CD4-positive, alpha-beta T cell (primary cell): Measurements from ENCODE around the gene MAPK11. TPM values are rescaled to one million over a fixed set of nuclear protein-coding genes. Genes with fewer than 3 reads are reported as not detected.

Source experiments
- ATAC-seq: fragments of 200-7000 bp; cut with Tn5 transposase; one replicate; pipeline ENCODE4 v1.10.0; 2022; ENCODE audit warnings: mild to moderate bottlenecking; ENCODE audit not compliant: poor library complexity
- CTCF ChIA-PET: fragments of 350-600 bp; sonication (Branson Sonifier 250); formaldehyde crosslinking; loops from one replicate; lab custom pipeline; 2021; ENCODE audit warnings: antibody characterized with exemption, inconsistent platforms; lab: Charles Lee
- POLR2A ChIA-PET: fragments of 350-600 bp; sonication (Branson Sonifier 250); formaldehyde crosslinking; loops from one replicate; lab custom pipeline; 2021; ENCODE audit warnings: antibody characterized with exemption, inconsistent platforms; lab: Charles Lee
- DNase-seq, 14 experiments: peaks; one replicate each; pipeline ENCODE4 v3.0.0-alpha.2; 2013 to 2020; ENCODE audit warnings: mixed read lengths in 2 of 14
- H3K27ac ChIP-seq, 2 donors: one replicate each; pipeline versions ENCODE4 v1.5.1 to v1.7.0; 2013; ENCODE audit warnings: low read length in 2 of 2, low read depth in 1 of 2, mild to moderate bottlenecking in 1 of 2
- H3K27me3 ChIP-seq, 2 experiments: 1 replicate in 1 of 2; 2 replicates in 1 of 2; pipeline versions ENCODE4 v1.6.1 to v1.7.0; 2013; ENCODE audit warnings: low read length in 2 of 2, control low read depth in 1 of 2, mild to moderate bottlenecking in 1 of 2, moderate library complexity in 1 of 2; ENCODE audit not compliant: insufficient read depth in 2 of 2, control insufficient read depth in 1 of 2
- H3K36me3 ChIP-seq: one replicate; pipeline ENCODE4 v1.6.1; 2013; ENCODE audit warnings: low read length, control low read depth; ENCODE audit not compliant: insufficient read depth
- H3K4me1 ChIP-seq: one replicate; pipeline ENCODE4 v1.6.1; 2013; ENCODE audit warnings: low read length, control low read depth; ENCODE audit not compliant: insufficient read depth
- H3K4me3 ChIP-seq: one replicate; pipeline ENCODE4 v1.5.1; 2013; ENCODE audit warnings: mild to moderate bottlenecking, low read length, moderate library complexity
- H3K9me3 ChIP-seq, 2 experiments: 1 replicate in 1 of 2; 2 replicates in 1 of 2; pipeline versions ENCODE4 v1.6.1 to v1.7.0; 2013; ENCODE audit warnings: low read length in 2 of 2, mild to moderate bottlenecking in 2 of 2, control low read depth in 1 of 2, moderate library complexity in 1 of 2; ENCODE audit not compliant: control insufficient read depth in 1 of 2, insufficient read depth in 1 of 2
- H3K27ac Mint-ChIP-seq: one replicate; pipeline ENCODE4 v1.8.0; 2020; ENCODE audit warnings: mixed read lengths
- H3K27me3 Mint-ChIP-seq: one replicate; pipeline ENCODE4 v1.8.0; 2021; ENCODE audit warnings: mixed read lengths
- H3K36me3 Mint-ChIP-seq: one replicate; pipeline ENCODE4 v1.8.0; 2021; ENCODE audit warnings: low read depth, mixed read lengths
- H3K4me1 Mint-ChIP-seq: one replicate; pipeline ENCODE4 v1.8.0; 2021; ENCODE audit warnings: low read depth, mixed read lengths
- H3K4me3 Mint-ChIP-seq: one replicate; pipeline ENCODE4 v1.8.0; 2020; ENCODE audit warnings: mild to moderate bottlenecking, mixed read lengths
- H3K9me3 Mint-ChIP-seq: one replicate; pipeline ENCODE4 v1.8.0; 2020; ENCODE audit warnings: mixed read lengths
- intact Hi-C, 2 experiments: fragments of 100-400 bp; cut with DNase I in 1 of 2; cut with micrococcal nuclease in 1 of 2; formaldehyde crosslinking; loops; one replicate each; pipeline versions ENCODE4 v1.15.1 to v1.9.0; 2023 to 2025; cut with DNase I, micrococcal nuclease
- total RNA-seq, 174 experiments: library from RNA in 2 of 174; stranded (reverse) in 2 of 174; gene quantifications; one replicate each; pipeline ENCODE4 v1.2.3 and lab custom pipeline; 2021 to 2026
- TF ChIP-seq, protein P1 (sequence below): fragments of 200-600 bp; IDR thresholded peaks from one replicate; pipeline ENCODE4 v1.8.0; 2022; ENCODE audit warnings: antibody characterized with exemption, mild to moderate bottlenecking

The MAPK11 gene
- total RNA-seq, 2 experiments from 2014 or later, result 4.2 to 4.9 TPM

DNA sequence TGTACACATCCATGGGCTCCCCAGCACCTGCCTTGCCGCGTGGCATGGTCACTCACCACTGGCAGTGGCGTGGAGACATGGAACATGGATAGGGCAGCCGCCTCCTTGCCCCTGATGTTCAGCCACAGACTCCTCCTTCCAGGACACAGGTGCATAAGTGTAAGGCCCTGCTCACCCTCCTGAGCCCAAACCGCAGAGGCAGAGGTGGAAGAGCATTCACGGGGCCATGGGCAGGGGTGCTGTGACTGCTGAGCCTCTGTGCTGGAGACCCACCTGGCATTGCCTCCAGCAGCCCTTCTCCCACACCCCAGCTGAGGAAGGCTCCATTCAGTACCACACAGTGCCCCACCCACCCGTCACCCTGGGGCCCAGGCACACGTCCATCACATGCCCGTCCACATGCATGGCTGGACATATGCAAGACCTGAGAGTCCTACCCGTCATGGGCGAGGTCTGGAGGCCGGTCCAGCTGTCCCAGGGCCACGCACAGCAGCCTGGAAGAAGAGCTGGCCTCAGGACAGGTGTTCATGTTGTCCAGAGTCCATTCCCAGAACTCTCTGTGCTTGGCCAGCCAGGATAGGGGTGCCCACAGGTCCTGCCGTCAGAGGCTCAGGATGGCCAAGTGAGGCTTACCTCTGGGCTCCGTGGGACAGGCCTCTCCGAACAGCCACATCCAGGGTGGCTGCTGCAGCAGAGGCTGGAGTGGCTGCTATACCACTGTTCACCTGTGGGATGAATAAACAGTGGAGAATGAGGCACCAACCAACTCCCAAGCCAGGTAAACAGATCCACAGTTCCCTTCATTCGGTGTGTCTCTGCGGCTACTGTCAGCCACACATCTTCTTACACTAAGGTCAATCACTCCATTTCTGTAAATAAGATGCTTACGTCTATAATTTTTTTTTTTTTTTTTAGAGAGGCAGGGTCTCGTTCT, 23.7 kb downstream of the MAPK11 start:
- peak overlapping the region; percentile 71 for H3K27ac Mint-ChIP-seq
- no peak for DNase-seq
- intact Hi-C loops, result no loop called here
- H3K4me1 Mint-ChIP-seq, result peaks cover 49% of the 10 kb centered on the region
- Histone ChIP-seq H3K4me3 (no peak overlapping the region), H3K9me3 (no peaks in the 10 kb centered on the region), H3K36me3 (peaks cover 29% of the 10 kb centered on the region), H3K27ac (no peak overlapping the region), H3K27me3 (no peaks in the 10 kb centered on the region), H3K4me1 (peaks cover 92% of the 10 kb centered on the region)
- peak overlapping the region; percentile 83 for H3K4me3 Mint-ChIP-seq
- no peak for ATAC-seq
- no peaks in the 10 kb centered on the region for H3K9me3 Mint-ChIP-seq
- ChIA-PET POLR2A (interaction anchor here (0.6 to 0.9 kb wide), 2 partner anchors 55 to 362 kb away, joined by 3 read pairs; no protein-coding TSS in a partner anchor), CTCF (interaction anchor here (3.1 kb wide), 1 partner anchor 96 kb away, joined by 16 read pairs; no protein-coding TSS in a partner anchor)
- peaks cover 30% of the 10 kb centered on the region for H3K36me3 Mint-ChIP-seq
- TF ChIP-seq, protein P1, sequence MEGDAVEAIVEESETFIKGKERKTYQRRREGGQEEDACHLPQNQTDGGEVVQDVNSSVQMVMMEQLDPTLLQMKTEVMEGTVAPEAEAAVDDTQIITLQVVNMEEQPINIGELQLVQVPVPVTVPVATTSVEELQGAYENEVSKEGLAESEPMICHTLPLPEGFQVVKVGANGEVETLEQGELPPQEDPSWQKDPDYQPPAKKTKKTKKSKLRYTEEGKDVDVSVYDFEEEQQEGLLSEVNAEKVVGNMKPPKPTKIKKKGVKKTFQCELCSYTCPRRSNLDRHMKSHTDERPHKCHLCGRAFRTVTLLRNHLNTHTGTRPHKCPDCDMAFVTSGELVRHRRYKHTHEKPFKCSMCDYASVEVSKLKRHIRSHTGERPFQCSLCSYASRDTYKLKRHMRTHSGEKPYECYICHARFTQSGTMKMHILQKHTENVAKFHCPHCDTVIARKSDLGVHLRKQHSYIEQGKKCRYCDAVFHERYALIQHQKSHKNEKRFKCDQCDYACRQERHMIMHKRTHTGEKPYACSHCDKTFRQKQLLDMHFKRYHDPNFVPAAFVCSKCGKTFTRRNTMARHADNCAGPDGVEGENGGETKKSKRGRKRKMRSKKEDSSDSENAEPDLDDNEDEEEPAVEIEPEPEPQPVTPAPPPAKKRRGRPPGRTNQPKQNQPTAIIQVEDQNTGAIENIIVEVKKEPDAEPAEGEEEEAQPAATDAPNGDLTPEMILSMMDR, result no peak
- H3K27me3 Mint-ChIP-seq, result no peaks in the 10 kb centered on the region

DNA sequence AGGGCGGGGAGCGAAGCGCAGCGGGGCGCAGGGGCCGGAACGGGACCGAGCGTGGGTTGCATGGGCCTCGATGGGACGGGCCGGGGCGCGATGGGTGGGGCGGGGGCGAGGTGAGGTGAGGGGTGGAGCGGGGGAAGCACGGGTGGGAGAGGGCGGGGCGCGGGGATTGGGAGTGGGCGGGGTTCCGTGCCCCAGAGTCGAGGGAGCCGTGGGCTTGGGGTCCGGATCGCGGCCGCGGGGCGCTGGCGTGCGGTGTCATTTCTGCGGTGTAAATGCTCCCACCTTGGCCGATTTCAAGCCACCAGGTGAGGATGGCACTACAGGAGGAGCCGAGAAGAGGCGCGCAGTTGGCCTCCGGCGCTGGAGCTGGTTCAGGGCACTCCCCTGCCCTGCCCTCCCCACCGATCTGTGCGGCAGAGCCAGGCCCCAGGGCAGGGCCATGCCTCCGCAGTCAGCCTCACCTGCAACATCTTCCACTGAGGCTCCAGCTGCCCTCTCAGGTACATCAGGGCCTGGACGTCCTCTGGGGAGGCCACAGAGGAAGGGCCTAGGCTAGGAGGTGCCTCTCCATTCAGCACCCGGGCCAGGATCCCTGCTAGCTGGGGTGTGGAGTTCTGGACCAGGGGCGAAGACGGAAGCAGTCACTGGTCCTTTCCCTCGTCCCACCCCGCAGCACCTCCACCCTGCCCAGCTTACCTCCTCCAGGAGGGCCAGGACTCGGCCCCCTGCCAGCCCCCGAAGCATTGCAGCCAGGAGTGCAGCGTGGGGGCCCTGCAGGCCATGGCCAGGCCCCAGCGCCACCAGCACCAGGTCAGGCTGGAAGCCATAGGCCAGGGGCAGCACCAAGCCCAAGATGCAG, 24.7 kb downstream of the MAPK11 start:
- TF ChIP-seq, protein P1, result no peak
- Histone ChIP-seq H3K4me3 (peak overlapping the region; percentile 100), H3K36me3 (peaks cover 30% of the 10 kb centered on the region), H3K27me3 (no peaks in the 10 kb centered on the region), H3K27ac (peak overlapping the region; percentile 98), H3K4me1 (peaks cover 95% of the 10 kb centered on the region), H3K9me3 (no peaks in the 10 kb centered on the region)
- peaks cover 37% of the 10 kb centered on the region for H3K36me3 Mint-ChIP-seq
- POLR2A ChIA-PET, result interaction anchor here (0.6 to 3.8 kb wide), 5 partner anchors 54 to 375 kb away, joined by 3 to 31 read pairs (median 3); partner anchors contain the start of genes LMF2, NCAPH2 and SCO2
- H3K27me3 Mint-ChIP-seq, result no peaks in the 10 kb centered on the region
- intact Hi-C loops, result loop anchor here in 1 of 2 experiments (1.0 kb wide), 2 partner anchors 98 to 263 kb away; partner anchors contain the start of genes NCAPH2 and PPP6R2
- peak overlapping the region; percentile 99 for H3K4me3 Mint-ChIP-seq
- H3K4me1 Mint-ChIP-seq, result peaks cover 52% of the 10 kb centered on the region
- ATAC-seq, result peak; percentile 33
- DNase-seq, result peak in 3 of 14 experiments; percentile 50 to 84 (median 70)
- H3K9me3 Mint-ChIP-seq, result no peaks in the 10 kb centered on the region
- H3K27ac Mint-ChIP-seq, result peak overlapping the region; percentile 89
- CTCF ChIA-PET, result interaction anchor here (1.4 to 3.1 kb wide), 2 partner anchors 97 to 317 kb away, joined by 3 to 16 read pairs; partner anchors contain the start of gene SYCE3
